Measurements from ENCODE around the gene NFE2L2. TPM values are rescaled to one million over a fixed set of nuclear protein-coding genes. Genes with fewer than 3 reads are reported as not detected.

NFE2L2 gene
- total and polyA plus RNA-seq, 2 donors (not counting 1 experiment from before 2014, with no cell fraction given) = 16.8 to 93.6 TPM

GRCh38 chr2:177184606-177185005 lies 79.9 kb downstream of the NFE2L2 start:
- no CpG with 5 or more reads among the region's 1 CpG for WGBS (ENCODE audit: insufficient coverage)
- intact Hi-C loops (cut with micrococcal nuclease) = no loop called here
- POLR2A ChIA-PET = no interaction called here

GRCh38 chr2:177183860-177184259 lies 80.7 kb downstream of the NFE2L2 start:
- intact Hi-C loops (cut with micrococcal nuclease) = no loop called here
- no peak overlapping the region for H3K4me3 Mint-ChIP-seq
- CTCF ChIA-PET = no interaction called here

More at GRCh38 chr2:177184606-177185005, 79.9 kb downstream of the NFE2L2 start:
- H3K4me1 Mint-ChIP-seq = no peaks in the 10 kb centered on the region
- Histone ChIP-seq H4K20me1 (ENCODE audit: control insufficient read depth, insufficient read depth, low read length, poor library complexity, severe bottlenecking) (no peaks in the 10 kb centered on the region), H2AFZ (ENCODE audit: insufficient read depth, low read depth, low read length, poor library complexity, severe bottlenecking) (no peak overlapping the region), H3K9ac (ENCODE audit: low read length) (no peak overlapping the region), H3K27me3 (replicated peaks in 1 of 4; ENCODE audit: control extremely low read depth in 1 of 4, control insufficient read depth in 3 of 4, insufficient read depth in 4 of 4, low read length in 3 of 4) (no peaks in the 10 kb centered on the region), H3K4me3 (ENCODE audit: control extremely low read depth in 1 of 5, extremely low read depth in 1 of 5, insufficient read depth in 1 of 5, low read depth in 2 of 5, low read length in 4 of 5) (no peak overlapping the region), H3K4me2 (replicated peaks; ENCODE audit: low read depth, low read length, poor library complexity, severe bottlenecking) (no peak overlapping the region), H3K27ac (ENCODE audit: low read length in 2 of 2) (no peak overlapping the region), H3K79me2 (ENCODE audit: control insufficient read depth, insufficient read depth, low read length) (no peaks in the 10 kb centered on the region), H3K4me1 (ENCODE audit: control insufficient read depth in 2 of 2, insufficient read depth in 2 of 2, low read length in 2 of 2) (no peaks in the 10 kb centered on the region), H3K36me3 (replicated peaks in 1 of 2; ENCODE audit: control extremely low read depth in 1 of 2, control insufficient read depth in 1 of 2, extremely low read depth in 1 of 2, insufficient read depth in 2 of 2, low read length in 1 of 2) (no peaks in the 10 kb centered on the region), H3K9me3 (ENCODE audit: control extremely low read depth in 1 of 3, control insufficient read depth in 2 of 3, insufficient read depth in 1 of 3, low read length in 2 of 3) (no peaks in the 10 kb centered on the region)
- H3K9me3 Mint-ChIP-seq (ENCODE audit: insufficient read depth) = no peaks in the 10 kb centered on the region
- no peak for ATAC-seq (ENCODE audit: low read depth)
- H3K27me3 Mint-ChIP-seq = no peaks in the 10 kb centered on the region
- H3K27ac Mint-ChIP-seq = no peak overlapping the region
- CTCF ChIA-PET = no interaction called here
- TF ChIP-seq EZH2 (IDR thresholded peaks at IDR 0.05; ENCODE audit: borderline replicate concordance, insufficient read depth, low read depth, low read length, poor library complexity, severe bottlenecking) = no peak
- no peak for TF ChIP-seq CTCF (IDR thresholded peaks at IDR 0.05)
- no peak overlapping the region for H3K4me3 Mint-ChIP-seq
- DNase-seq = no peak

More at GRCh38 chr2:177183860-177184259, 80.7 kb downstream of the NFE2L2 start:
- no peaks in the 10 kb centered on the region for H3K79me2 ChIP-seq (ENCODE audit: control insufficient read depth, insufficient read depth, low read length)
- Mint-ChIP-seq H3K4me1 (no peaks in the 10 kb centered on the region), H3K9me3 (ENCODE audit: insufficient read depth) (no peaks in the 10 kb centered on the region), H3K27me3 (no peaks in the 10 kb centered on the region), H3K27ac (no peak overlapping the region)
- POLR2A ChIA-PET = no interaction called here
- no peak overlapping the region for H3K4me2 ChIP-seq (replicated peaks; ENCODE audit: low read depth, low read length, poor library complexity, severe bottlenecking)
- no peaks in the 10 kb centered on the region for H3K27me3 ChIP-seq (replicated peaks in 1 of 4; ENCODE audit: control extremely low read depth in 1 of 4, control insufficient read depth in 3 of 4, insufficient read depth in 4 of 4, low read length in 3 of 4)
- no peaks in the 10 kb centered on the region for H3K9me3 ChIP-seq (ENCODE audit: control extremely low read depth in 1 of 3, control insufficient read depth in 2 of 3, insufficient read depth in 1 of 3, low read length in 2 of 3)
- H3K4me3 ChIP-seq (ENCODE audit: control extremely low read depth in 1 of 5, extremely low read depth in 1 of 5, insufficient read depth in 1 of 5, low read depth in 2 of 5, low read length in 4 of 5) = no peak overlapping the region
- no peak overlapping the region for H3K9ac ChIP-seq (ENCODE audit: low read length)
- no peaks in the 10 kb centered on the region for H4K20me1 ChIP-seq (ENCODE audit: control insufficient read depth, insufficient read depth, low read length, poor library complexity, severe bottlenecking)
- ATAC-seq (ENCODE audit: low read depth) (no peak), DNase-seq (no peak)
- H3K36me3 ChIP-seq (replicated peaks in 1 of 2; ENCODE audit: control extremely low read depth in 1 of 2, control insufficient read depth in 1 of 2, extremely low read depth in 1 of 2, insufficient read depth in 2 of 2, low read length in 1 of 2) = no peaks in the 10 kb centered on the region
- H2AFZ ChIP-seq (ENCODE audit: insufficient read depth, low read depth, low read length, poor library complexity, severe bottlenecking) = no peak overlapping the region
- no peaks in the 10 kb centered on the region for H3K4me1 ChIP-seq (ENCODE audit: control insufficient read depth in 2 of 2, insufficient read depth in 2 of 2, low read length in 2 of 2)
- TF ChIP-seq CTCF (IDR thresholded peaks at IDR 0.05) (no peak), EZH2 (IDR thresholded peaks at IDR 0.05; ENCODE audit: borderline replicate concordance, insufficient read depth, low read depth, low read length, poor library complexity, severe bottlenecking) (no peak)
- no peak overlapping the region for H3K27ac ChIP-seq (ENCODE audit: low read length in 2 of 2)

Small RNA genes within 50 kb of the gene (small RNA-seq; reads per million reads assigned to genes)
- gene MIR3128 (ENCODE audit: insufficient read length, low read depth, low replicate concordance) (not detected), gene MIR6512 (ENCODE audit: insufficient read length, low read depth, low replicate concordance) (not detected), gene RF00019 (ENCODE audit: insufficient read length, low read depth, low replicate concordance) (not detected)

Other genes with a start within 250 kb of the NFE2L2 start
- gene HNRNPA3, start 51.9 kb downstream of the NFE2L2 start, total RNA-seq = 197 and 200 TPM in 2 replicates
- gene HNRNPA3, start 51.9 kb downstream of the NFE2L2 start, polyA plus RNA-seq = 45.1 and 106 TPM in 2 replicates
- 23.2 and 25.5 TPM in 2 replicates for gene AGPS, start 128.0 kb upstream of the NFE2L2 start, total RNA-seq
- gene AGPS, start 128.0 kb upstream of the NFE2L2 start, polyA plus RNA-seq = 2.2 and 3.0 TPM in 2 replicates